Measurements from ENCODE around the gene NUAK1.

Gene NUAK1

GRCh38 chr12:106082216-106083175 is 56.3 kb downstream of the NUAK1 start:
- DNase-seq (ENCODE audit: low read depth in 2 of 2), result no peak

GRCh38 chr12:106081606-106082005 is 57.1 kb downstream of the NUAK1 start:
- DNase-seq (ENCODE audit: low read depth in 2 of 2), result no peak

GRCh38 chr12:106080791-106081170 is 58.0 kb downstream of the NUAK1 start:
- no peak for DNase-seq (ENCODE audit: low read depth in 2 of 2)

GRCh38 chr12:106080041-106080790 is 58.5 kb downstream of the NUAK1 start:
- DNase-seq (ENCODE audit: low read depth in 2 of 2), result no peak

- no peak for DNase-seq (ENCODE audit: low read depth in 2 of 2)
Measured at GRCh38 chr12:106079148-106079738, 59.5 kb downstream of the NUAK1 start.

- no peak for DNase-seq (ENCODE audit: low read depth in 2 of 2)
Measured at GRCh38 chr12:106078358-106079010, 60.3 kb downstream of the NUAK1 start.

GRCh38 chr12:106074706-106075392 is 63.9 kb downstream of the NUAK1 start:
- DNase-seq (ENCODE audit: low read depth in 2 of 2), result no peak

- DNase-seq (ENCODE audit: low read depth in 2 of 2), result no peak
Measured at GRCh38 chr12:106074361-106074705, 64.4 kb downstream of the NUAK1 start.

- no peak for DNase-seq (ENCODE audit: low read depth in 2 of 2)
Measured at GRCh38 chr12:106073179-106073578, 65.6 kb downstream of the NUAK1 start.

- DNase-seq (ENCODE audit: low read depth in 2 of 2), result no peak
Measured at GRCh38 chr12:106072751-106073150, 66.0 kb downstream of the NUAK1 start.

GRCh38 chr12:106071686-106072085 is 67.1 kb downstream of the NUAK1 start:
- DNase-seq (ENCODE audit: low read depth in 2 of 2), result no peak

GRCh38 chr12:106070611-106071010 is 68.1 kb downstream of the NUAK1 start:
- DNase-seq (ENCODE audit: low read depth in 2 of 2), result no peak

GRCh38 chr12:106070147-106070546 is 68.6 kb downstream of the NUAK1 start:
- no peak for DNase-seq (ENCODE audit: low read depth in 2 of 2)

- no peak for DNase-seq (ENCODE audit: low read depth in 2 of 2)
Measured at GRCh38 chr12:106068296-106068695, 70.5 kb downstream of the NUAK1 start.

- no peak for DNase-seq (ENCODE audit: low read depth in 2 of 2)
Measured at GRCh38 chr12:106067606-106068205, 71.0 kb downstream of the NUAK1 start.

GRCh38 chr12:106066726-106067325 is 71.9 kb downstream of the NUAK1 start:
- no peak for DNase-seq (ENCODE audit: low read depth in 2 of 2)

- DNase-seq (ENCODE audit: low read depth in 2 of 2), result no peak
Measured at GRCh38 chr12:106066051-106066705, 72.6 kb downstream of the NUAK1 start.

- DNase-seq (ENCODE audit: low read depth in 2 of 2), result no peak
Measured at GRCh38 chr12:106065506-106065905, 73.2 kb downstream of the NUAK1 start.

GRCh38 chr12:106064721-106065021 is 74.1 kb downstream of the NUAK1 start:
- no peak for DNase-seq (ENCODE audit: low read depth in 2 of 2)
